ENCODE data around the gene POLR2C.

POLR2C gene

DNA sequence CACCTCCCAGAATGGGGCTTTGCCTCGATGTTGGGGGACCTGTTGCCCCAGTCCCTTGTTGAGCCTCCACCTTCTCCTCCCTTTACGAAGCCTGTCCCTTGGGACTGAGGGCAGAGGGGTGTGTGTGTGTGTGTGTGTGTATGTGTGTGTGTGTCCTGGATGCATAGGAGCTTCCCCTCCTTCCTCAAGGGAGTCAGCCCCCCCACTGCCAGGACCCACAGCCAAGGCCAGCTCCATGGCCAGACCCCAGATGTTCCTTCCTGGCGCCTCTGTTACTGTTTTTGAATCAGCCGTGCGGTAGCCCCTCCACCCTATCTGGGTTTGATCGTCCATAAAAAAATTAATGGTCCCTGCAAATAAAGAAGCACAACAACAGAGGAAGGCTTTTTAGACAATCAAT, 41.5 kb downstream of the POLR2C start:
- no peak for DNase-seq (ENCODE audit: low spot score)

DNA sequence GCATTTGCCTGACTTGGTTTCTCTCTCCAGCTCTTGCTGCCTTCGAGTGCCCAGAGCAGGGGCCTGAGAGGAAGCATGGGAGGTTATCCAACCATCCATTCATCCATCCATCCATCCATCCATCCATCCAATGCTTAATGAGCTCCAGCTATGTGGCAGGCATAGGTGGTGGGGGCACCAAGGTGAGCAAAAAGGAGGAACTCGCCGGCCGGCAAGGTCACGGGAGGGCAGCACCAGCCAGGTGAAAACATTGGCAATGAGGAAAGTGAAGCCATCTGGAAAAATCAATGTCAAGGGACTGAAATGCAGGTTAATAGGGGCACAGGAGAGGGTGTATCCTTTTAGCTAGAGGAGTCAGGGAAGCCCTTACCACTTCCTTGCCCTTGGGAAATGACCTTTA, 42.0 kb downstream of the POLR2C start:
- no peak for DNase-seq (ENCODE audit: low spot score)

GRCh38 chr16:57505169-57505568, 42.7 kb downstream of the POLR2C start:
- DNase-seq (ENCODE audit: low spot score) = no peak

GRCh38 chr16:57507136-57508034, 44.9 kb downstream of the POLR2C start:
- no peak for DNase-seq (ENCODE audit: low spot score)

DNA sequence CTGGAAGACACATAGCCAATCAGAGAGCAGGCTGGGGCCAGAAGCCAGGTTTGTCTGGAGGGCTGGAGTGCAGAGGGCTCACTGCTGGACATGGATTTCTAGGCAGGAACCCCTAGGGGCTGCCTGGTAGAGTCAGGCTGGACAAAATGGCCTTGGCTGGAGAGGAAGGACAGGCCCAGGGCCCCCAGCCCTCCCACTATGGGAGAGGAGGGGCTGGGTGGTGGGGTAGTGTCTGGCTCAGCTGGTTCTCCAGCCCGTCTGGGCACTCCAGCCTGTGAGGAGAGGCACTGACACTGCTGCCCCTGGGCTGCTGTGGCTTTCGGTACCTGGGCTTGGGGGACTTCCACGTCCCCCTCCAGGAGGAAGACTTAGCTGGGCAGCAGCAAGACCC, 45.6 kb downstream of the POLR2C start:
- DNase-seq (ENCODE audit: low spot score) = no peak

GRCh38 chr16:57509231-57509923, 46.9 kb downstream of the POLR2C start:
- DNase-seq (ENCODE audit: low spot score) = no peak

- no peak for DNase-seq (ENCODE audit: low spot score)
These were observed 47.8 kb downstream of the POLR2C start for GRCh38 chr16:57510016-57510871.

DNA sequence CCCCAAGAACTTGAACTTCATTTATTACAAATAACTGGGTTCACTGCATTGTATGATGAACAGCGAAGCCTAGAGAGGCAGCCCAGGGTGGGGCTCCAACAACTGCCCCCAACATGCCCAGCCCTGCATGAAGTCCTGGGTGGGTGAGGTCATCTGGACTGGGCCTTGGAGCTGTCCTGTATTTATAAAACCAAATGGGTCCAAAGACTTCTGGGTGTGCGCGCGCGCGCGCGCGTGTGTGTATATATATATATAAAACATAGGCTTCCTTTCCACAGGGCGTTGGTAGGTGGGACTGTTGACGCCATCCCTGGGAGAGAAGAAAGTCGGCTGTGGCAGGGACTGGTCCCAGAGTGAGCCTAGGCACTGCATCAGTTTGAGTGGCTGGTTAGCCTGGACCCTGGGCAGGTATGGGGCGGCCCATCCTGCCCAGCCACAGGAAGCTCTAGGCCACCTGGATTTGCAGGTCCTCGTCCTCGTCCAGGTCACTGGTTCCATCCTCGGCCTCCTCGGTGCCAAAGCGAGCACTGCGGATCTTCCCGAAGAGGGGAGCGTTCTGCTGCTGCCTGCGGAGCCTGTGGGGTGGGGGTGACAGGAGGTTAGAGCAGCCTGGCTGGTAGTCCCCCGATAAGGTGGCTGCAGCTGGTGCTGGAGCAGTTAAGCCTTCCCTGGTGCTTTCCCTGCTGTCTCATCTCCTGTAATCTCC, 50.0 kb downstream of the POLR2C start:
- no peak for DNase-seq (ENCODE audit: low spot score)

DNA sequence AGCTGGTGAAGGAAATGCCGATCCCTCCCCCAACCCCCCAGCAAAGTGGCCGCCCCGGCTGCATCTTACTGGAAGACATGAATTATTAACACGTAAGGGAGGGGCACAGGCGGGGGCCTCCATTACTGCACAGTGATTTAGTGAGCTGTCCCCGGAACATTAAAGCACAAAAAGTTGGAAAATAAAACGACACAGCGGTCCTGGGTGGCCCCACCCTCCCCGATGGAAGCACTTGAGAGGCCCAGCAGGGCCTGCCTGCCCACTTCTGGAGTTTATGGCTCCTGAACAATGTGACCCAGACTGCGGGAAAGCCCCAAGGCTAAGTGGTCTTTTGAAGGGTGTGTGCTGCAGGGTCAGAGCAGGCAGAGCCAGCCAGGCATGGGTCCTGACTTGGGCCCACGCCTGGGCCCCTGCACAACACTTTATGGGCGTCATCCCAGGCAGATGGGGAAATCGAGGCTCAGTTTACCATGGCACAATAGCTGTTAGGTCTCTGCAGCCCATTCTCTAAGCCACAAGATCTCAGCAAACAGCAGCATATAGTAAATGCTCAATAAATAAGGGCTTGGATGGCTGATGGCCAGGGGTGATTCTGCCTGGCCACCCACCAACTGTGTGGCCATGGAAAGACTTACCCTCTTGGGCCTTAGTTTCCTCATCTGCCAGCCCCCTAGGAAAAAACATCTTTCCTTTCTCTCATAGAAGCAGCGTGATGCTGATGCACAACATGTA, 51.1 kb downstream of the POLR2C start:
- no peak for DNase-seq (ENCODE audit: low spot score)

DNA sequence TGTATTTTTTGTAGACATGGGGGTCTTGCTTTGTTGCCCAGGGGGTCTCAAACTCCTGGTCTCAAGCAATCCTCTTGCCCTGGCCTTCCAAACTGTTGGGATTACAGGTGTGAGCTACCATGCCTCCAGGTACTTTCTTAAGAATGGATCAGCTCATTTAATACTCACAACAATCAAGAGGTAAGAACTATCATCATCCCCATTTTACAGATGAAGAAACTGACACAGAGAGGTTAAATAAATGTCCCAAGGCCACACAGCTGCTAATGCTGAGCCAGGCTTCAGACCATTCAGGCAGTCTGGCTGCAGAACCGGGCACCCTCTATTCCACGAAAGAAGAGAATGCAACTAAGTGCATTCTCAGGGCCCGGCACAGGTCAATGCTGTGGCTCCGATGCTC, 51.9 kb downstream of the POLR2C start:
- no peak for DNase-seq (ENCODE audit: low spot score)

GRCh38 chr16:57514791-57515600, 52.5 kb downstream of the POLR2C start:
- no peak for DNase-seq (ENCODE audit: low spot score)

DNA sequence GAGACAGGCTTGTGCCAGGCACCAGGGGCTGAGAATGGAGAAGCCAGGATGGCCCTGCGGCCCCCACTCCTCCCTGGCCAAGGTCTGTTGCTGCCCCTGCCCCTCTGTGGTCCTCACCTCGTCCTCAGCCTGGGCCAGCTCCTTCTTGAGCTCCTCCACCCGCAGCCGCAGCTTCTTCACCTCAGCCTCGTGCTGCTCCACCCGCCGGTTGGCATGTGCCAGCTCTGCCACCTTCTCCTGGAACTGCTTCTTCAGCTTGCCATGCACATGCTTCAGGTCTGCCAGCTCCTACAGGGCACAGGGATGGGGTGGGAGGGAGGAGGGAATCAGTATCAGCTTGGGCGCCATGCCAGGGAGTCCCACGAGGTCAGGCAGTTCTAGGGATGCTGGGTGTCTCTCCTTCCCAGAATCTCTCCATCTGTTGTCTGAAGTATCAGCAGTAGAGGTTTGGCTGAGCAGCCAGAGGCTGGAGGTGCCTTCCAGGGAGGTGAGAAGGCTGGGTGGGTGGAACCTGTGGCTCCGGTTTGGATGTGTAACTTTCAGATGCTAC, 53.8 kb downstream of the POLR2C start:
- DNase-seq (ENCODE audit: low spot score) = no peak

DNA sequence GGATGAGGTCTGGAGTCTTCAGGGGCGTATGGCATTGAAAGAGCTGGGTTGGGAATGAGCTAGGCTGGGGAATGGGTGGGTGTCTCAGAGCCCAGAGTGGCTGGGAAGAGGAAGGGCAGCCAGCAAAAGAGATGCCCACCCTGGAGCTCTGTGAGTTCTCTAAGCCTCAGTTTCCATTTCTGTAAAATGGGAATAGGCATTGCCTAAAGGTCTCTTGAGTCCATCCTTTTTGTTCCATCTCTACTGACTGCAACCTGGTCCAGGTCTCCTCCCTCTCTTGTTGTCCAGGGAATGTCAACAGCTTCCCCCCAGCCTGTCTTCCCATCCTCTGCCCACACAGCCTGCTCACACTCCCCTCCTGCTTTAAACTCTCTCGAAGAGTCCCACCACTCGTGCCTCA, 54.3 kb downstream of the POLR2C start:
- no peak for DNase-seq (ENCODE audit: low spot score)

DNA sequence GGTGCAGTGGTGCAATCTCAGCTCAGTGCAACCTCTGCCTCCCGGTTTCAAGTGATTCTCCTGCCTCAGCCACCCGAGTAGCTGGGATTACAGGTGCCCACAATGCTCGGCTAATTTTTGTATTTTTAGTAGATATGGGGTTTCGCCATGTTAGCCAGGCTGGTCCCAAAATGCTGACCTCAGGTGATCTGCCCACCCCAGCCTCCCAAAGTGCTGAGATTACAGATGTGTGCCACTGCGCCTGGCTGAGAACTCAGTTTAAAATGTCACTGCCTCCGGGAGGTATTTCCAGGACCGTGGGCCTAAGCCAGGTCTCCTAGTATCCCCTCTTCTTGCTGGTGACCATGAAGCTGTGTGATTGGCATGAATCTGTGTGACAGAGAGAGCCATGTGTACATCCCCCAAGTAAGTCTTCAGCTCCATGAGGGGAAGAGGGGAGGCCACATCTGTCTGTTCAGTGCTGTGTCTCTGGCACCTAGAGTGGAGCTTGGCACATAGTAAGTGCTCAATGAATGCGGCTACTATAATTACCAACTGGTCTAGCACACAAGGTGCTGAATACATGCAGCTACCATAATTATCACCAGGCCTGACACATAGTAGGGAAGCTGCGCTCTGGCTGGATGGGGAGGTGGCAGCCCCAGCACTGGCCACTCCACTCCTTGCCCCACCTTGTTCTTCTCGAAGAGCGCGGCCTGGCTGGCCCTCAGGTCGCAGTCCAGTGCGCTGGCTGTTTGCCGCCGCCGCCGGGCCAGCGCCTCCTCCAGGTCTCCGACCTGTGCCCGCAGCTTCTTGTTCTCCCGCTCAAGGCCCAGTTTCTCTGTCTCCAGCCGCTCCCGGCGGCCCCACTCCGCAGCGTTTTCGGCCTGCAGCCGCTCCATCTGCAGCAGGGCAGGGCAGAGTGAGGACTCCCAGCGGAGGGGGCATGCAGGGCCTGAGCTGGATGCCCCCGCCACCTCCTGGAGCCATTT, 55.2 kb downstream of the POLR2C start:
- DNase-seq (ENCODE audit: low spot score) = no peak

DNA sequence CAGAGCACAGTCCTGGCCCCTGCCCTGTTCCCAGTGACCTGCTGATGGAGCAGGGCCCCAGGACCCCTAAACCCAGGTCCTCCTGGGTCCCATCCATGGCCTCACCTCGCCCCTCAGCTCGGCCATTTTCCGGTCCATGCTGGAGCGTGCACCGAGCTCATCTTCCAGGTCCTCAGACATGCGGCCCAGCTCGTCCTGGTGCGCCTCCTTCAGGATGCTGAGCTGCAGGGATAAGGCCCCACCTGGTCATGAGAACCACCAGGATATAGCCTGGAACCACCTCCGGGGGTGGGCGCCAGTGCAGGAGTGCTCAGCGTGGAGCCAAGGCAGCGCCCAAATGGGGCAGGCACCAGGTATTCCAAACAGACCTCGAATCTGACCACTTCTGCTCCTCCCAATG, 56.0 kb downstream of the POLR2C start:
- DNase-seq (ENCODE audit: low spot score) = no peak

DNA sequence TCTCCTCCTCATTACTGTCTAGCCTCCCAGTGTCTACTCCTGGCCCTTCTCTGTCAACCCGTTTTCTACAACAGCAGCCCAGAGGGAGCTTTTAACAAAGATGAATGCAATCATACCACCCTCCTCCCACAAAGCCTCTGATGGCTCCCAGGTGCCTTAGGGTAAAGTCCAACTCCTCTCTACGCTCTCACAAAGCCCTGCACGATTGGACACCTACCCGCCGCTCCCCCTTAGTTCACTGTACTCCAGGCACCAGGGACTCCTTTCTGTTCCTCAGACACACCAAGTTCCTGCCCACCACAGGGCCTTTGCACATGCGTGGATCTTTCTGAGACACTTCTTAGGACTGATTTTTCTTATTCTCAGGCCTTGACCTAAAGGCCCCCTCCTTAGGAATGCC, 56.4 kb downstream of the POLR2C start:
- no peak for DNase-seq (ENCODE audit: low spot score)

DNA sequence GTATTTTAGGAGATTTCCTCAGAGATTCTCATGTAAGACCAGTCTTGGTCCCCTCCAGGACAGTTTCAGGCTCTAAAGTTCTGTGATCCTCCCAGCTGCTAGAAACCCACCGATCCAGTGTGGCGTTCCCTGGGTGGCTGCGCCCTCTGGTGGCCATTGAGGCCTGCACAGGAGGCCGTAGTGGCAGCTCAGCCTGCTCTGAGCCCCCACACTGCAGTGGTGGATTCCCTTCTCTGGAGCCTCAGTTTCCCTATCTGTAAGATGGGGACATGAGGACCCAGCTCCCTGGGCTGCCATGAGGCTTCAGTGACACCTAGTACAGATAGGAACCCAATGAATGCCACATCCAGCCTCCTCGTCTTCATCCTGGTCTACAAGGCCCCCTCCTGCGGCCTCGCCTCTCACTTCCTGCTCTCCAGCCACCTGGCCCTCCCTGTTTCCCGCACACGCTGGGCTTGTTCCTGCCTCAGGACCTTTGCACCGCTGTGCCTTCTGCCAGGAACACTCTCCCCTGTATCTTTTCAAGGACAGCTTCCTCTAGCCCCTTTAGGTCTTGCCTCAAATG, 57.4 kb downstream of the POLR2C start:
- DNase-seq (ENCODE audit: low spot score) = peak; percentile 87

Data from AG08395 (cell line).